Activated CD4-positive, alpha-beta T cell treated with anti-CD3 and anti-CD28 coated beads, Interleukin-2, amount 50 U/mL, for 16 hours (primary cell): ENCODE measurements around the gene SKIL.

Experiments used
- DNase-seq: peaks from one replicate; pipeline ENCODE4 v3.0.0-alpha.2; 2020

The SKIL gene

DNA sequence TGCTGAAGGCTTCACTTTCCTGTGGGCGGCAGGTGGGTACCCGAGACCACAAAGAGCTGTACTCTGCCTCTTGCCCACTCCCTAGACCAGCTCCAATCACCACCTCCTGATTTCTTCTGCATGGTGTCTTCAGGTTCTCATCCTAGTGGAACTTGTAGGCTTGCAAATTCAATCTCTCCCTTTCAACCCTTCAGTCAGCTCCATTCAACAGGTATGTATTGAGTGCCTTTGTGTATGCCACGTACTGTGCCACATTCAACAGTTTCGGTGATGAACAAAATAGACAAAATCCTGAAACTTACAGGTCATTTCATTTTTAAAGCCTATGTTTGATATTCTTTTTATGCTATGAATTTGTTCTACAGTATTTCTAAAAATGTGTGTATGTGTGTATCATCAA, 55.8 kb downstream of the SKIL start:
- DNase-seq, result no peak

GRCh38 chr3:170414202-170414663, 56.7 kb downstream of the SKIL start:
- peak; percentile 60 for DNase-seq

GRCh38 chr3:170417090-170417489, 59.6 kb downstream of the SKIL start:
- DNase-seq, result no peak

DNA sequence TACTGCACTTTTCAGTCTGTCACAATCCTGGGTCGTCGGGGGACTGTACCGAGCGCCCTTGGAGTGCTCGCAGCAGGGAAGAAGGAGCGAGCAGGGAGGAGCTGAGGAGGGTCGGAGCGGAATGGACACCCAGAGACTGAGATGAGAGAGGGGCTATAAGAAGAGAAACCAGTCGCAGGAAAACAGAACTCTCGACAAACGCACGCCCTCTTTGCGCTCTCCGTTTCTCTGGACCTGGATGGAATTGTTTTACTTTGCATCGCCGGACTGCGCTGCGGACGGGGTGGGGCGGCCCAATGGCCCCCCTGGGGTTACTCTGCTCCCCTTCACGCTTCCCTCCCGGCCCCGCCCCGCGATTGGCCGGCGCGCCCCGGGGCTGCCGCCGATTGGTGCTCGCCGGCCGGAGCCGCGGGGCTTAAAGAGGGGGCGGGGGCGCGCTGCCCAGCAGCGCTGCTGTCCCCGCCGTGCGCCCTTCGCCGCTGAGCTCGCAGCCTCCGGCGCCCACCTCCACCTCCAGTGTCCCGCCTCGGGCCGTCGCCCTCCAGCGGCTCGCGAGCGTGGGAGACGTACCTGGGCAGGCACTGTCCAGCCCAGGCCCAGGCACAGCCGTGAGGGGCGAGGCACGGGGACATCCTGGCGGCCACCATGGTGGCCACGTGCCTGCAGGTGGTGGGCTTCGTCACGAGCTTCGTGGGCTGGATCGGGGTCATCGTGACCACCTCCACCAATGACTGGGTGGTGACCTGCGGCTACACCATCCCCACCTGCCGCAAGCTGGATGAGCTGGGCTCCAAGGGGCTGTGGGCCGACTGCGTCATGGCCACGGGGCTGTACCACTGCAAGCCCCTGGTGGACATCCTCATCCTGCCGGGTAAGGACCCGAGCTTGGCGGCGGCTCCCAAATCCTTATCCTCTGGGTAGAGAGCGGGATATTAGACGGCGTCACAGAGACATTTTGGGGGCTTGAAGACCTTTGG, 61.2 kb downstream of the SKIL start, which contains the start of gene CLDN11:
CLDN11 (plus strand) TSS at position 447 of the 977 bp plus-strand sequence; CDS start at position 646, 199 bp downstream.
- DNase-seq, result no peak

DNA sequence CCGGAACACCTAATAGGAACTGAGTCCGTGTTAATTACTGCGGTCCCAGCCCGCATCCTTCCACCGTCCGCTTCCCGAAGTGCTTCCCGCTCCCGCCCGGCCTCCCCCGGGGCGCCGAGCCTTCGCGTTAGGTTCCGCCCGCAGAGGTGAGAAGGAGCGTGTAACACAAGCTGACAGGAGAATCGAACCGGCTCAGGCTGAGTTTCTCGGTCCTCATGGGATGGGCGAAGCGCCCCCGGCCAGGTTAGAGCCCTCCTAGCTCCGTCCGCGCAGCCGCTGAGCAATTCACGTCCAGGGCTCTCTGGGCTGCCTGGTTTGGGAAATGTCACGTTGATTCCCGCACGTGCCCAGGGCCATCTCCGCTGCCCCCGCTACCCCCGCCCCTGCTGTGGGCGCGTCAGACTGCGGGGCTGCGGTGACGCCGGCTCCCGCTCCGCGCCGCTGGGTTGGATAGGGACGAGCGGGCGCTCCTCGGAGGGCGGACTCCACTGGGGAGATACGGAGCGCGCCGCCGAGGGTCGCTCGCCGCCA, 62.1 kb downstream of the SKIL start:
- DNase-seq, result no peak

- no peak for DNase-seq
These were observed 62.8 kb downstream of the SKIL start for GRCh38 chr3:170420307-170420821.

GRCh38 chr3:170421111-170421641, 63.7 kb downstream of the SKIL start:
- DNase-seq, result no peak

DNA sequence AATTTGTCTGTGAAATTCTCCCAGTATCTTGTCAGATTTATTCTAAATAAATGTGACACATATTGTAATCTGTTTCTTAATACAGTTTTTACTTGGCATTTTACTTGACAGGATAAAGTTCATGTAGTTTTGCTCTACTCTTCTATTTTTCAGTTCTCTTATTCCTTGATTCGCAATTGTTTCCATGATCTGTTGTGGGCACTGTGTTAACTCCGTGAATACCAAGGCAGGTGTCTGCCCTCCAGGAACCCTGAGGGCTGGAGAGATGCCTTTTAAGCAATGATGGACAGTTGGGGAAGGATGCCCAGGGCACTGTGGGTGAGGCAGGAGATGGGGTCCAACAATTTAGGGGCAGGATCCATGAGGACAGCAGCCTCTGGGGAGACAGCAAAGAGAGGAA, 64.2 kb downstream of the SKIL start:
- DNase-seq, result no peak

- DNase-seq, result no peak
These were observed 65.6 kb downstream of the SKIL start for GRCh38 chr3:170423001-170423615.

- no peak for DNase-seq
These were observed 67.4 kb downstream of the SKIL start for GRCh38 chr3:170424879-170425278.

DNA sequence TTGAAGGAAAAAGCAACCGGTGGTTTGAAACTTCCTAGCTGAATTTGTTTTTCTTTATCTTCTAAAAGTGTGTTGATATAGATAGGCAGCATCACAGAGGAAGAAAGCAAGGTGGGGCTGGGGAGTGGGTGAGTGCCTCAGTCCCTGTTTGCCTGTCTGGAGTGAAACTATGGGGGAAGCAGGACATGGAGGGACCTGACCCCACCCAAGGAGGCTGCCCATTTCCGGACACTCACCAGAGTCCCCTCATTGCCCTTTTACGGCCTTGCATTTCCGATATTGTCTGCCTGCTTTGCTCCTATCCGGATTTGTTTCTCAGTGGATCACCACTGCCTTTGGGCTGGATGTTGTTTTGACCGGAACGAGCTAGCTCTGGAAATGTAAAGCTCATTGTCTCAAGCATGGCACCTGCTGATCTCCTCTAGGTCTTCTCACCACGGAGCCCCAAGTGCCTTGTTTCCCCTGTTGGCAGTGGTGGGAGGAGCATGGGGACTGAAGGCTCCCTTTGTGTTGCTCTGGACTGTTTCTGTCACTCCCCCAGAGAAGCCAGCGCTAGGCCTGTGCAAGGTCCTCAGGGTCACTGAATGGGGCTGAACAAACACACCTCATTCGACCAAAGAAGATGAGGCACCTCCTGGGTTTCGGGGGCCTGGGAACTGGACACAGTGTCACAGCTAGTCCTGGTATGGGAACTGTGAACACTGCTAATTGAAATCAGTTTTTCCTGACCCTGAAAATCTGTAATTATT, 68.2 kb downstream of the SKIL start:
- no peak for DNase-seq

DNA sequence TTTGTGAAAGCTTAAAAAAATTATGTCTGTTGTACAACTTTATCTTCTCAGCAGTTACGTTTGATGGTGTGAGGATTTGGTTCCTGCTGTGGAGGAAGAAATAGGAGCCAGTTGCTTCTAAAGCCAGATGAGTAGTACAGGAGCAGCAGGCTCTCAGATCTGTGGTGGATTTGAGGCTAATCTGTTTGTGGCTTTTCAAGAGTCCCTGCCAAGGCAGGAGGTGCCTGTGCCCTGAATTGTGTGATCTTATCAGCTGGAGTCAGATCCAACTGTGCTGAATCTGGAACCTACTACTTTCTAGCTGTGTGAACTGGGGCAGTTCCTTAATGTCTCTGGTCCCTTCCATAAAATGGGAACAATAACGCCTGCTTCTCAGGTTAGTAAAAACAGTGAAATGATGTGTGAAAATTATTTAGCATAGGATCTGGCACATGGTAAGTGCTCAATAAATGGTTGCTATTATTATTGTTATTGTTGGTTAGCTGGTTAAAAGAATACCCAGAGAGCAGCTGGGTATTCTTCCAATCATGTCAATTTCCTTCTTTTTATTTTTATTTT, 68.8 kb downstream of the SKIL start:
- DNase-seq, result no peak

- no peak for DNase-seq
These were observed 70.6 kb downstream of the SKIL start for GRCh38 chr3:170428095-170428494.

- no peak for DNase-seq
These were observed 71.5 kb downstream of the SKIL start for GRCh38 chr3:170429050-170429449.

GRCh38 chr3:170431054-170431453, 73.5 kb downstream of the SKIL start:
- no peak for DNase-seq

DNA sequence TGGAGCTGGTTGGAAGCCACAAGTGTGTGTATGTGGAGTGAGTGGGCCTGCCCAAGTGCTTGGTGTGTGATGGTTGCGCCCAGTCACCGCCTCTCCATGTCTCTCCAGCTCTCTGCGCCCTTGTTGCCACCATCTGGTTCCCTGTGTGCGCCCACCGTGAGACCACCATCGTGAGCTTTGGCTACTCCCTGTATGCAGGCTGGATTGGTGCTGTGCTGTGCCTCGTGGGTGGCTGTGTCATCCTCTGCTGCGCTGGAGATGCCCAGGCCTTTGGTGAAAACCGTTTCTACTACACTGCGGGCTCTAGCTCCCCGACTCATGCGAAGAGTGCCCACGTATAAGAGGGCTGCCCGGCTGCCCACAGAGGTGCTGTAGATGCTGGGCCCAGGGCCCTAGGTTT, 74.9 kb downstream of the SKIL start:
- DNase-seq, result no peak

DNA sequence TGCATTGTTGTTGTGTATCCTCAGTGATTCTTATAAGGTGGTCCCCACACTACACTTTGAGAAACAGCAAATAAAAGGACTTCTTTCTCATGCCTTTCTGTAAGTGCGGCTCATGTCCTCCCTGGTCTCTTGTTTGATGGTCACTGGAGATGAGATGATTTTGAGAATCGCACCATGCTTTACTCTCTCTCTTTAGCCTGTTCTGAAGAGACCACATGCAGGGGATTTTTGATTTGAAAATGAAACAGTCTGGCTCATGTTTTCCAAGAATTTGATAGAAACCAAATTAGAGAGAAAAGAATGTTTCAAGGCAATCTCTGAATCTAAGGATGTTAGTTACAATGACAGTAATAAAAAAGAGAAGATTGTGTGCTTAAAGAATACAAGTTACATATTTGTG, 79.2 kb downstream of the SKIL start:
- DNase-seq, result no peak

- no peak for DNase-seq
These were observed 79.7 kb downstream of the SKIL start for GRCh38 chr3:170437176-170437575.

DNA sequence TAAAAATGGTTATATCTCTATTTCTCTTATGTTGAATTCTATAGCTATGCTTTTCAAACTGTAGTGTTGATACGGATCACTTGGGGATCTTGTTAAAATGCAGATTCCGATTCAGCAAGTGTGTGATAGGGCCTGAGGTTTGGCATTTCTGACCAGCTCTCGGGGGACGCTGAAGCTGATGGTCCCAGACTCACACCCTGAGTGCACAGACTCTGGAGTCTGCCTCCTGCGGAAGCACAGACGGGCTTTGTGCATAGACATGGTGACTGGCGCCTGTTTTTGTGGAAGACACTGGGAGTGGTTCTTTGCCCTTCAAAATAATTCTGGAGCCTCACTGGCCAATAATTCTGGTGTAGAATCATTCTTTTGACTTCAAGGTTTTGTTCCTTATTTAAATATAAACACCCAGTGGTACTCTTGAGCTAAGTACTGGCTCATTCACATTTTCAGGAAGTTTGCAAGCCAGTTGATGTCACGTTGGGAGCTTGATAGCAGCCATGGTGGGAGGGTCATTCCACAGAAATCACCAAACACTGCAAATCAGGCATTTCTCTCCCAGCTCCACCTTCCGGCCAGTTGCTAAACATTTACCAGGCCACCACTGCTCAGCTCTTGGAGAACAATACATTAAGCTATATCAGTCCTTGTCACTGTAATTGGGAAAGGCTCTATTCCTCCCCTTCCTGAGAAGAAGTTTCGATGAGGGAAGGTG, 80.3 kb downstream of the SKIL start:
- DNase-seq, result no peak

- DNase-seq, result no peak
These were observed 81.3 kb downstream of the SKIL start for GRCh38 chr3:170438836-170439235.

- no peak for DNase-seq
These were observed 82.8 kb downstream of the SKIL start for GRCh38 chr3:170440344-170440743.

GRCh38 chr3:170441412-170441811, 83.9 kb downstream of the SKIL start:
- DNase-seq, result no peak
